ENCODE measurements around the gene SAMD13.

SAMD13 gene

GRCh38 chr1:84291882-84292655, 9.4 kb upstream of the SAMD13 start:
- H3K4me3 ChIP-seq (ENCODE audit: low read depth, low read length) = no peak overlapping the region
- in situ Hi-C loops (cut with HindIII; ENCODE audit: low sequenced_read_pairs) = no loop called here
- DNase-seq (ENCODE audit: low read depth) = no peak
- no peak for TF ChIP-seq CTCF (IDR thresholded peaks at IDR 0.05; ENCODE audit: low read depth, low read length, missing control alignments)

DNA sequence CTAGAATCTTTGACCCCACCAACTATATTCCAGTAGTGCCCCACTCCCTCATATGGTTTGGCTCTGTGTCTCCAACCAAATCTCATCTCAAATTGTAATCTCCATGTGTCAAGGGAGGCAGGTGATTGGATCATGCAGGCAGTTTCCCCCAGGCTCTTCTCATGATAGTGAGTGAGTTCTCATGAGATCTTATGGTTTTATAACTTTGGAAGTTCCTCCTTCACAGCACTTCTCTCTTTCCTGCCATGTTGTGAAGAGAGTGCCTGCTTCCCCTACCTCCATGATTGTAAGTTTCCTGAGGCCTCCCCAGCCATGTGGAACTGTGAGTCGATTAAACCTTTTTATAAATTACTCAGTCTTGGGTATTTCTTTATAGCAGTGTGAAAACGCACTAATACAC, 7.7 kb upstream of the SAMD13 start:
- no peak for DNase-seq (ENCODE audit: low read depth)
- H3K4me3 ChIP-seq (ENCODE audit: low read depth, low read length) = no peak overlapping the region
- in situ Hi-C loops (cut with HindIII; ENCODE audit: low sequenced_read_pairs) = no loop called here
- no peak for TF ChIP-seq CTCF (IDR thresholded peaks at IDR 0.05; ENCODE audit: low read depth, low read length, missing control alignments)

- in situ Hi-C loops (cut with HindIII; ENCODE audit: low sequenced_read_pairs) = no loop called here
- H3K4me3 ChIP-seq (ENCODE audit: low read depth, low read length) = no peak overlapping the region
- no peak for DNase-seq (ENCODE audit: low read depth)
- no peak for TF ChIP-seq CTCF (IDR thresholded peaks at IDR 0.05; ENCODE audit: low read depth, low read length, missing control alignments)
Observed at GRCh38 chr1:84294751-84295150, 6.8 kb upstream of the SAMD13 start.

GRCh38 chr1:84297546-84298244, 3.8 kb upstream of the SAMD13 start:
- in situ Hi-C loops (cut with HindIII; ENCODE audit: low sequenced_read_pairs) = no loop called here
- no peak for DNase-seq (ENCODE audit: low read depth)
- H3K4me3 ChIP-seq (ENCODE audit: low read depth, low read length) = peak overlapping the region; percentile 88
- TF ChIP-seq CTCF (IDR thresholded peaks at IDR 0.05; ENCODE audit: low read depth, low read length, missing control alignments) = no peak

DNA sequence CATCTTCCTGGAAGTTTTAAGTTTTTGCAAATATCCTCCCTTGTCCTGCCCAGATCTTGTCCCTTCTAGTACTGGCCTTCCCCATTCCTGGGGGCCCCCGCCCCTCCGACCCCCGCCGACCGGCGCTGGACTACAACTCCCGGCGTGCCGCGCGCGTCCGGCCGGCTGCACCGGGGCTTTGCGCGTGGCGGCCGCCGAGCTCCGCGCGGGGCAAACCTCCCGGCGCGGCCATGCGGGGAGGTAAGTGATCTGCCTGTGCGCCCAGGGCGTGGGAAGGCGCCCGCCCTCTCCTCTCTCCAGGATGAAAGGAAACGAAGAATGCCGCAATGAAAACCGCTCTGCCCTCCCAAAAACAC, 3.2 kb upstream of the SAMD13 start:
- no peak for TF ChIP-seq CTCF (IDR thresholded peaks at IDR 0.05; ENCODE audit: low read depth, low read length, missing control alignments)
- DNase-seq (ENCODE audit: low read depth) = no peak
- in situ Hi-C loops (cut with HindIII; ENCODE audit: low sequenced_read_pairs) = no loop called here
- H3K4me3 ChIP-seq (ENCODE audit: low read depth, low read length) = peak overlapping the region; percentile 88

GRCh38 chr1:84298684-84299535, 2.6 kb upstream of the SAMD13 start:
- peak overlapping the region; percentile 88 for H3K4me3 ChIP-seq (ENCODE audit: low read depth, low read length)
- DNase-seq (ENCODE audit: low read depth) = no peak
- no peak for TF ChIP-seq CTCF (IDR thresholded peaks at IDR 0.05; ENCODE audit: low read depth, low read length, missing control alignments)
- in situ Hi-C loops (cut with HindIII; ENCODE audit: low sequenced_read_pairs) = no loop called here
